PC-9 (cell line): ENCODE measurements around the gene PRRX2. TPM values are rescaled to one million over a fixed set of nuclear protein-coding genes. Genes with fewer than 3 reads are reported as not detected.
A peak's percentile ranks its signal among the peaks of the same experiment; 100 is the strongest.

Source experiments
- BruUV-seq: library from RNA; stranded (reverse); fragments of 400-500 nt; replicated peaks from 2 replicates; lab custom pipeline; 2021; lab: Mats Ljungman, UMichigan
- CTCF ChIA-PET: fragments of 300-600 bp; sonication (Branson Sonifier 250); formaldehyde crosslinking; loops from one replicate; lab custom pipeline; 2022; ENCODE audit warnings: antibody characterized with exemption; lab: Charles Lee
- POLR2A ChIA-PET: fragments of 300-600 bp; sonication (Branson Sonifier 250); formaldehyde crosslinking; loops from one replicate; lab custom pipeline; 2022; ENCODE audit warnings: antibody characterized with exemption; ENCODE audit not compliant: unreplicated experiment; lab: Charles Lee
- DNase-seq, 2 experiments: peaks; one replicate each; pipeline versions ENCODE4 v3.0.0 to v3.0.0-alpha.2; 2015 to 2022; ENCODE audit warnings: mixed read lengths in 1 of 2
- H2AFZ ChIP-seq: fragments of 200-600 bp; sonication (generic); 2 replicates; pipeline ENCODE4 v1.8.1; 2017; ENCODE audit warnings: antibody characterized with exemption
- H3F3A ChIP-seq: fragments of 200-600 bp; sonication (generic); 2 replicates; pipeline ENCODE4 v1.8.1; 2017; ENCODE audit warnings: antibody characterized with exemption, mild to moderate bottlenecking, low read depth; ENCODE audit not compliant: insufficient read depth
- H3K27ac ChIP-seq: fragments of 200-600 bp; sonication (generic); 2 replicates; pipeline ENCODE4 v1.6.1; 2016; ENCODE audit warnings: mixed run types
- H3K27me3 ChIP-seq: fragments of 200-600 bp; sonication (generic); 2 replicates; pipeline ENCODE4 v1.6.1; 2016; ENCODE audit warnings: low read depth, mixed run types; ENCODE audit not compliant: insufficient read depth
- H3K36me3 ChIP-seq: fragments of 200-600 bp; sonication (generic); 2 replicates; pipeline ENCODE4 v1.6.1; 2016; ENCODE audit warnings: low read depth, mixed run types
- H3K4me1 ChIP-seq: fragments of 200-600 bp; sonication (generic); replicated peaks from 2 replicates; pipeline ENCODE4 v1.6.1; 2016; ENCODE audit warnings: mixed run types; ENCODE audit not compliant: insufficient read depth
- H3K4me2 ChIP-seq: fragments of 200-600 bp; sonication (generic); 2 replicates; pipeline ENCODE4 v1.6.1; 2017; ENCODE audit warnings: mixed run types
- H3K4me3 ChIP-seq: fragments of 200-600 bp; sonication (generic); 2 replicates; pipeline ENCODE4 v1.6.1; 2016; ENCODE audit warnings: mixed run types
- H3K79me2 ChIP-seq: fragments of 200-600 bp; sonication (generic); 2 replicates; pipeline ENCODE4 v1.6.1; 2017; ENCODE audit warnings: low read depth, mixed run types
- H3K9me2 ChIP-seq: fragments of 200-600 bp; sonication (generic); 2 replicates; pipeline ENCODE4 v1.8.1; 2017; ENCODE audit warnings: mild to moderate bottlenecking; ENCODE audit not compliant: insufficient read depth
- H3K9me3 ChIP-seq: fragments of 200-600 bp; sonication (generic); 2 replicates; pipeline ENCODE4 v1.8.1; 2016; ENCODE audit warnings: low read depth; ENCODE audit not compliant: insufficient read depth
- H4K20me1 ChIP-seq: fragments of 200-600 bp; sonication (generic); 2 replicates; pipeline ENCODE4 v1.8.1; 2017; ENCODE audit not compliant: insufficient read depth
- EZH2 ChIP-seq: fragments of 200-600 bp; sonication (generic); IDR thresholded peaks from 2 replicates; pipeline ENCODE4 v1.8.0; 2017; ENCODE audit warnings: antibody characterized with exemption, low read depth
- intact Hi-C: fragments of 100-400 bp; cut with micrococcal nuclease; formaldehyde crosslinking; loops from one replicate; pipeline ENCODE4 v1.10.0; 2022; ENCODE audit not compliant: unreplicated experiment
- total RNA-seq: library from RNA; stranded (reverse); gene quantifications from 2 replicates; pipeline ENCODE4 v1.2.3, GENCODE V29; 2021
- TF ChIP-seq, protein P1 (sequence below): fragments of 200-600 bp; sonication (generic); conservative IDR thresholded peaks from 2 replicates; pipeline ENCODE4 v1.6.1; 2017; ENCODE audit warnings: mixed run types, antibody characterized with exemption, mild to moderate bottlenecking, moderate library complexity

The PRRX2 gene
- total RNA-seq, 1 experiment from 2014 or later: 0.98 TPM

- Histone ChIP-seq H3F3A (no peaks in the 10 kb centered on the region), H3K27me3 (peaks cover 8% of the 10 kb centered on the region; the same call in 1 of the 2 replicates), H3K79me2 (no peaks in the 10 kb centered on the region), H3K4me2 (no peak overlapping the region), H4K20me1 (no peaks in the 10 kb centered on the region), H3K9me3 (no peaks in the 10 kb centered on the region), H3K36me3 (no peaks in the 10 kb centered on the region), H3K9me2 (no peaks in the 10 kb centered on the region), H2AFZ (no peak overlapping the region), H3K27ac (no peak overlapping the region), H3K4me1 (peaks cover 4% of the 10 kb centered on the region; the same call in 1 of the 2 replicates), H3K4me3 (no peak overlapping the region)
- TF ChIP-seq, protein P1, sequence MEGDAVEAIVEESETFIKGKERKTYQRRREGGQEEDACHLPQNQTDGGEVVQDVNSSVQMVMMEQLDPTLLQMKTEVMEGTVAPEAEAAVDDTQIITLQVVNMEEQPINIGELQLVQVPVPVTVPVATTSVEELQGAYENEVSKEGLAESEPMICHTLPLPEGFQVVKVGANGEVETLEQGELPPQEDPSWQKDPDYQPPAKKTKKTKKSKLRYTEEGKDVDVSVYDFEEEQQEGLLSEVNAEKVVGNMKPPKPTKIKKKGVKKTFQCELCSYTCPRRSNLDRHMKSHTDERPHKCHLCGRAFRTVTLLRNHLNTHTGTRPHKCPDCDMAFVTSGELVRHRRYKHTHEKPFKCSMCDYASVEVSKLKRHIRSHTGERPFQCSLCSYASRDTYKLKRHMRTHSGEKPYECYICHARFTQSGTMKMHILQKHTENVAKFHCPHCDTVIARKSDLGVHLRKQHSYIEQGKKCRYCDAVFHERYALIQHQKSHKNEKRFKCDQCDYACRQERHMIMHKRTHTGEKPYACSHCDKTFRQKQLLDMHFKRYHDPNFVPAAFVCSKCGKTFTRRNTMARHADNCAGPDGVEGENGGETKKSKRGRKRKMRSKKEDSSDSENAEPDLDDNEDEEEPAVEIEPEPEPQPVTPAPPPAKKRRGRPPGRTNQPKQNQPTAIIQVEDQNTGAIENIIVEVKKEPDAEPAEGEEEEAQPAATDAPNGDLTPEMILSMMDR: no peak
- no peak for TF ChIP-seq EZH2
- ChIA-PET CTCF (no interaction called here), POLR2A (no interaction called here)
- no TSS peak for BruUV-seq
- DNase-seq: no peak
- intact Hi-C loops: no loop called here
Measured at GRCh38 chr9:129694243-129694646, 28.8 kb downstream of the PRRX2 start.

DNA sequence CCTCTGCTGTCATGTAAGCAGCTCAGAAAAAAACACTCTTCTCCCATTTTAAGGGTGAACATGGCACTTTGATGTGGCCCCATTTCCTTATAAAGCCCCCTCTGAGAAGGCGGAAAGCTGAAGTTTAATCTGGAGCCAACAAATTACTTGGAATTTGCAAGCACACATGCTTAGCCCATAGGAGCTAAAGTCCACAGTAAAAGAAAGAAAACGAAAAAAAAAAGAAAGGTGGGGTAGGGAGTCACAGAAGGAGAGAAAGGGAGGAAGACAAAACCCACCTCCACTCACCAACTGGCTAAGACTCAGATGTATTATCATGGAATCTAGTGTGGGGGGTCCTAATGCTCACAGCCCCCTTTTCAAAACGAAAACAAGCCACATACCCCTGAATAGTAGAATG lies 30.4 kb downstream of the PRRX2 start:
- POLR2A ChIA-PET: no interaction called here
- H3K27me3 ChIP-seq: peaks cover 8% of the 10 kb centered on the region; the same call in 1 of the 2 replicates
- H3K79me2 ChIP-seq: no peaks in the 10 kb centered on the region
- no peaks in the 10 kb centered on the region for H3F3A ChIP-seq
- H3K4me3 ChIP-seq: no peak overlapping the region
- DNase-seq: no peak
- H2AFZ ChIP-seq: no peak overlapping the region
- H3K4me2 ChIP-seq: no peak overlapping the region
- H3K36me3 ChIP-seq: no peaks in the 10 kb centered on the region
- intact Hi-C loops: no loop called here
- no peaks in the 10 kb centered on the region for H3K9me2 ChIP-seq
- CTCF ChIA-PET: no interaction called here
- H3K9me3 ChIP-seq: no peaks in the 10 kb centered on the region
- no peak overlapping the region for H3K27ac ChIP-seq
- no peak for TF ChIP-seq EZH2
- TF ChIP-seq, protein P1: no peak
- peaks cover 4% of the 10 kb centered on the region; the same call in 1 of the 2 replicates for H3K4me1 ChIP-seq
- no peaks in the 10 kb centered on the region for H4K20me1 ChIP-seq
- no TSS peak for BruUV-seq

DNA sequence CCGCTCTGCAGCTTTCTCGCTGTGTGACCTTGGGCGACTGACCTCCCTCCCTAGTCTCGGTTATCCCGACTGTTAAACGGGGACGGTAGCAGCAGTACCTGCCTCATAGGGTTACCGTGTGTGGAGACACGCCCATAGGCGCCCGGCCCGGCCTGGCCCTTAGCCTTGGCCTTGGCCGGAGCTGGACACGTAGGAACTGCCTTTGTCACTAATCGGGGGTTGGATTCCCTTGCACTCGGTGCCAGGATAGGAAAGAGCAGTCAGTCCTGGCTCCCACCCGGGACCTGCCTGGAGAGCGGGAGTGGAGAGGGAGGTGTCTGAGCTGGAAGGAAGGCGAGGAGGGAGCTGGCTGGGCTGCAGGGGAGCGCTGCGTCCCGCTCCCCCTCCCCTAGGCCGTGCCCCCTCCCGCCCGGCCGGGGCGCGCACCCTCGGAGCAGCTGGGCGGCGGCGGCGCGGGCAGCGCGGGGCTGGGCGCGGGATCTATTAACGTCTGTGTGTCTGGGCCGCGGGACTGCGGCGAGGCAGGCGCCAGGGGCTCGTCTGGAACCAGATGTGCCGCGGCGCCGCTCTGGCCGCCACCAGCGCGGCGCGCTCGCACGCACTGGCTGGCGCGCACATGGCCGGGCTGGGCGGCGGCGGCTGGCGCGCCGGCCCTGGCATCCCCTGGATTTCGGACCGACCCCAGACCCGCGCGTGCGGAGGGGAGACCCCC lies 31.7 kb downstream of the PRRX2 start:
- H3K4me2 ChIP-seq: peak overlapping the region; percentile 96
- no peaks in the 10 kb centered on the region for H3K36me3 ChIP-seq
- peaks cover 4% of the 10 kb centered on the region; the same call in 1 of the 2 replicates for H3K4me1 ChIP-seq
- no peak overlapping the region for H3K27ac ChIP-seq
- TF ChIP-seq, protein P1: no peak
- no peak for TF ChIP-seq EZH2
- H3F3A ChIP-seq: no peaks in the 10 kb centered on the region
- ChIA-PET CTCF (interaction anchor here (0.5 to 1.1 kb wide), 3 partner anchors 36 to 328 kb away, joined by 3 to 5 read pairs (median 3); no protein-coding TSS in a partner anchor), POLR2A (interaction anchor here (0.6 kb wide), 2 partner anchors 23 to 36 kb away, joined by 3 to 6 read pairs; no protein-coding TSS in a partner anchor)
- intact Hi-C loops: no loop called here
- H2AFZ ChIP-seq: peak overlapping the region; percentile 83
- H3K9me3 ChIP-seq: no peaks in the 10 kb centered on the region
- no peaks in the 10 kb centered on the region for H3K9me2 ChIP-seq
- peaks cover 8% of the 10 kb centered on the region; the same call in 1 of the 2 replicates for H3K27me3 ChIP-seq
- H3K4me3 ChIP-seq: peak overlapping the region; percentile 66
- peak in 1 of 2 experiments; percentile 35 for DNase-seq
- no TSS peak for BruUV-seq
- no peaks in the 10 kb centered on the region for H4K20me1 ChIP-seq
- H3K79me2 ChIP-seq: no peaks in the 10 kb centered on the region
